Central memory CD8-positive, alpha-beta T cell (primary cell): ENCODE data around the gene TUBGCP6.
A peak's percentile ranks its signal among the peaks of the same experiment; 100 is the strongest.

Experiments
- ATAC-seq: fragments of 150-1000 bp; cut with Tn5 transposase; replicated peaks from 2 replicates; pipeline ENCODE4 v1.10.0; 2022; ENCODE audit warnings: mild to moderate bottlenecking, moderate FRiP score, moderate number of reproducible peaks; ENCODE audit not compliant: poor library complexity, severe bottlenecking; ENCODE audit errors: extremely low read depth
- DNase-seq, 2 donors: peaks; one replicate each; pipeline ENCODE4 v3.0.0; 2021; ENCODE audit warnings: low spot score in 2 of 2
- H3K27ac Mint-ChIP-seq: one replicate; pipeline ENCODE4 v1.8.0; 2022; ENCODE audit warnings: low read depth, mild to moderate bottlenecking, moderate library complexity, mixed read lengths
- H3K27me3 Mint-ChIP-seq: one replicate; pipeline ENCODE4 v1.8.0; 2022; ENCODE audit warnings: mixed read lengths
- H3K36me3 Mint-ChIP-seq: one replicate; pipeline ENCODE4 v1.8.0; 2022; ENCODE audit warnings: mild to moderate bottlenecking, moderate library complexity, mixed read lengths; ENCODE audit not compliant: insufficient read depth
- H3K4me1 Mint-ChIP-seq: one replicate; pipeline ENCODE4 v1.8.0; 2022; ENCODE audit warnings: mixed read lengths
- H3K4me3 Mint-ChIP-seq: one replicate; pipeline ENCODE4 v1.8.0; 2022; ENCODE audit warnings: mild to moderate bottlenecking, moderate library complexity, mixed read lengths
- H3K9me3 Mint-ChIP-seq: one replicate; pipeline ENCODE4 v1.8.0; 2022; ENCODE audit warnings: mixed read lengths

TUBGCP6 gene, protein sequence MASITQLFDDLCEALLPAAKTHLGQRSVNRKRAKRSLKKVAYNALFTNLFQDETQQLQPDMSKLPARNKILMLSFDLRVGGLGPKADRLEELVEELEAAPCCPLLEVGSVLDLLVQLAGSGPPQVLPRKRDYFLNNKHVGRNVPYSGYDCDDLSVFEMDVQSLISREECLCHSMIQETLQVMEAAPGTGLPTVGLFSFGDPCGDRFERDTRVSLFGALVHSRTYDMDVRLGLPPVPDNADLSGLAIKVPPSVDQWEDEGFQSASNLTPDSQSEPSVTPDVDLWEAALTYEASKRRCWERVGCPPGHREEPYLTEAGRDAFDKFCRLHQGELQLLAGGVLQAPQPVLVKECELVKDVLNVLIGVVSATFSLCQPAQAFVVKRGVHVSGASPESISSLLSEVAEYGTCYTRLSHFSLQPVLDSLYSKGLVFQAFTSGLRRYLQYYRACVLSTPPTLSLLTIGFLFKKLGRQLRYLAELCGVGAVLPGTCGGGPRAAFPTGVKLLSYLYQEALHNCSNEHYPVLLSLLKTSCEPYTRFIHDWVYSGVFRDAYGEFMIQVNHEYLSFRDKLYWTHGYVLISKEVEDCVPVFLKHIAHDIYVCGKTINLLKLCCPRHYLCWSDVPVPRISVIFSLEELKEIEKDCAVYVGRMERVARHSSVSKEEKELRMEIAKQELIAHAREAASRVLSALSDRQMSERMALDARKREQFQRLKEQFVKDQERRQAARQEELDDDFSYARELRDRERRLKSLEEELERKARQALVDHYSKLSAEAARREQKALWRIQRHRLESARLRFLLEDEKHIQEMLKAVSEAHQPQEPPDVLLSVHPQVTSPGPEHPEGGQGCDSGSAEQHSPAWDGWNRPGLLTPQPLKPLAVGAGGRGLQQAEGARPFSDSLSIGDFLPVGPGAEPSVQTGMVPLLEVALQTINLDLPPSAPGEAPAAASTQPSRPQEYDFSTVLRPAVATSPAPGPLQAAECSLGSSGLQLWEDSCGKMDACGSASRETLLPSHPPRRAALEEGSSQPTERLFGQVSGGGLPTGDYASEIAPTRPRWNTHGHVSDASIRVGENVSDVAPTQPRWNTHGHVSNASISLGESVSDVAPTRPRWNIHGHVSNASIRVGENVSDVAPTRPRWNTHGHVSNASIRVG (N-terminal part only)

DNA sequence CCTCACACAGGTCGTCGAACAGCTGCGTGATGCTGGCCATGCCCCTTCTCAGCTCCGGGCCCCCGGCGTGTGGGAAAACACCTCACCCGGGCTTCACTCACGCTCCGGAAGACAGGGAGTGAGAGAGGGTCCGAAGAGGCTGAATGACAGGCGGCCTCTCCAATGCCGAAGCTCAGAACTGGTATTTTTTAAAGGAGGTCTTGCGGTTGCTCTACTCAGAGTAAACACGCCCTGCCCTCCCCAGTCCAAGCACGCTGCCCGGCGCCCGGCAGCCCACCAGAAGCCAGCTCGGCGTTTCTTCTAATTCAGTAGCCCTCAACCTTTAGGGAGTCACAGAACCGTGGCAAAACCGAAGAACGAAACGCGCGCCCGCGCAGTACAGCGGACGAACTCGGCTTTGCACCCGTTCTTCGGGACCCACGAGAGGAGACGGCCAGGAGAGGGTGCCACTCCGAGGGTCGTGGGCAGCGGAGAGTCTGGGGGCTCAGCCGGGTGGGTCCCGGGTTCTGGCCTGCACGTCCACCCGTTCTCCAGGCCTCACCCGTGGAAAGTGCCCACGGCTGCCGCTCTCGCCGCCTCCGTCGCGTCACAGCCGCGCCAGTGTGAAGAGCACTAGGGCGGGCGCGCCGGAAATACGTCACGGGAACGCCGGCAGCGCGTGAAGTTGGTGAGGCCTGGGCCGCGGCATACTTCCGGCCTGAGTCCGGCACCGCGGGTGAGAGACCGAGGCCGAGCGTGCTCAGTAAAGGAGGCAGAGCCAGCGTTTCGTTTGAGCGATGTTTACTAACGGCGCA lies at the start of gene TUBGCP6:
Gene TUBGCP6 (minus strand): TSS at position 604 of the 794 bp plus-strand sequence. CDS start 564 bp downstream, at position 40.
- DNase-seq (peak; percentile 83 to 85), ATAC-seq (peak; percentile 79)
- peak within 1 kb of the TSS; percentile 88 for H3K4me3 Mint-ChIP-seq
- H3K27ac Mint-ChIP-seq = peak within 1 kb of the TSS; percentile 97
- H3K27me3 Mint-ChIP-seq = no peaks in the 10 kb centered on the region
- H3K9me3 Mint-ChIP-seq = no peaks in the 10 kb centered on the region
- H3K36me3 Mint-ChIP-seq = peaks cover 24% of the 10 kb centered on the region
- peaks cover 37% of the 10 kb centered on the region for H3K4me1 Mint-ChIP-seq

DNA sequence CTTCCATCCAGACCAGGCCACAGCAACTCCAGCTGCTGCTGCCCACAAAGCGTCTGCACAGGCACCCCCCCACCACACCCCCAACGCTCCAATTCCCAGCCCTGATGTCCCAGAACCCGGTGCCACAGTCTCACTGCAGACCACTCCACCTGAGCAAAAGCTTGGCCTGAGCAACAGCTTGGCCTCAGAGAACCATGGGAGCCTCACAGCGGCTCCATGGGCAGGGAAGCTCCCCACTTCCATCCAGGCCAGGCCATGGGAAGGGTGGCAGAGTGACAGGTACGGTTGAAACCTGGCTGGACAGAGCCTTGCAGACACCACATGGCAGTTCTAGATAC lies 49.5 kb upstream of the TUBGCP6 start:
- no peak overlapping the region for H3K27ac Mint-ChIP-seq
- no peak for ATAC-seq
- no peaks in the 10 kb centered on the region for H3K9me3 Mint-ChIP-seq
- no peak for DNase-seq
- peaks cover 22% of the 10 kb centered on the region for H3K27me3 Mint-ChIP-seq
- H3K36me3 Mint-ChIP-seq = no peaks in the 10 kb centered on the region
- H3K4me1 Mint-ChIP-seq = peaks cover 6% of the 10 kb centered on the region
- H3K4me3 Mint-ChIP-seq = no peak overlapping the region

DNA sequence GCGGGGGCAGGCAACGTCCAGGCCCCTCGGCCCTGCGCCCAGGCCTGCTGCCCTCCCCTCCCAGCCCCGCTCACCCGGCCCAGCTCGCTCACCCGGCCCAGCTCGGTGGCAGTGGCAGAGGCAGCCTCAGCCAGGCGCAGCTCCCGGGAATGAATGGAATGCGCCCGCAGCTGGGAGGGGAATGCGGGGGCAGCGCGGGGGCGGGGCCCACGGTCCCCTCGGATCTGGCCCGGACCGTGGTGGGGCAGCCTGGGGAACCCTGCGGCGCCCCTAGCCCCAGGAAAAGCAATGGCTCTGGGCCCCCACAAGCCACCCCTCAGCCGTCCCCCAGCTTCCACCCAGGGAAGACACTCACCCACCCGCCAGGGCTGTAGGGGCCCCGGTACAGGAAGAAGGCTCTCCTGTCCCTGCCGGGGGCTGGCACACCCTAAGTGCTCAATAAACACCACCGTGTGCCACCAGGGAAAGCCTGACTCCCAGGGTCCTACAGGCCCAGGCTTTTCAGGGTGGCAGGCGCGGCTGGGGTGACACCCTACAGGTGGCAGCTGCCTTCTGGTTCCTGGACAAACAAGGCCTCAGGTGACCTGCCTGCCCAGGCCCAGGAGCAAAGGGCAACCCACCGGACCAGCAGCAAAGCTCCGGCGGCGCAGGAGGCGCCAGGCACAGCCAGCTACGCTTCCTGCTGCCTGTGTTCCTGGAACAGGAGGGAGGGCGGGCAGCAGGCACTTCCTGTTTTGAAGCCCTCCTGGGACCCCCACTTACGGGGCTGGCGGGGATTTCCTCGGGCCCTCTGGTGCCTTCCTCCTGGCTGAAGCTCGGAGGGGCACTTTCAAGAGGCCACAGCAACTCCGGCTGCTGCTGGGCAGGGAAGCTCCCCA lies 48.9 kb upstream of the TUBGCP6 start:
- Mint-ChIP-seq H3K4me1 (peaks cover 6% of the 10 kb centered on the region), H3K27me3 (peaks cover 22% of the 10 kb centered on the region), H3K9me3 (no peaks in the 10 kb centered on the region), H3K4me3 (no peak overlapping the region), H3K36me3 (no peaks in the 10 kb centered on the region), H3K27ac (no peak overlapping the region)
- DNase-seq (no peak), ATAC-seq (no peak)

DNA sequence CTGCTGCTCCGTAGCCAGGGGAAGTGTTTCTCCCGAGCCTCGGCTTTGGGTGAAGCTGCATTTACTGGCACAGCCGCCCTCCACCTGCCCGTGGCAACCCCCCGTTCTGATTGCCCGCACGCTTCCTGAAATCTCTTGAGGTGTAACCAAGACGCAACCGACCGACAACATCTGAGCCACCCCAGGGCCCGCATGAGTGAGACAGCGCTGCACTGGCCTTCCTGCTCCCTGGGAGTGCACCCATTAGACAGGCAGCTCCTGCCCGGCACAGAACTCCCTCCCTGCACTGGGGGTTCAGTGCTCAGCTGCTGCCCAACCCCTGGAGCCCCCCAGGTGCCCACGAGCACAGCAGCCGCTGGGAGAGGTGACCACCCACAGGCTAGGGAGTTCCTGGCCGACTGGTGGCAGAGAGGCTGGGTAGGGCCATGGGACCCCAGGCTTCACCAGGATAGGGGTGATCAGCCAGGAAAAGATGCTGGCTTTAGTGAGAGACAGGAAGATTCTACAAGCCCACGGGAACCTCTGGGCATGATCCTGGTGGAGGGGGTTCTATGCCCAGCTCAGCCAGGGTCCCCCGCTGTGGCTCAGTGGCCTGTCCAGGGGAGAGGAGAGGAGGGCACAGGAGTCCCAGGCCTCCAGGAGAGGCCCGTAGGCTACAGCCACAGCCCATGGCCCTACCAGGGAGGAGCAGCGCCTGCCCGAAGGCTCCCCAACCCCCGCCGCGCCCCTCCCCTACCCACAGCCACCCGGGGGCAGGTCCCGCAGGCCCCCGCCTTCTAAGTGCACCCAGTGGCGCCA lies 48.0 kb upstream of the TUBGCP6 start:
- Mint-ChIP-seq H3K36me3 (no peaks in the 10 kb centered on the region), H3K4me1 (peaks cover 6% of the 10 kb centered on the region), H3K27me3 (peaks cover 22% of the 10 kb centered on the region), H3K27ac (no peak overlapping the region), H3K4me3 (no peak overlapping the region), H3K9me3 (no peaks in the 10 kb centered on the region)
- no peak for ATAC-seq
- no peak for DNase-seq

DNA sequence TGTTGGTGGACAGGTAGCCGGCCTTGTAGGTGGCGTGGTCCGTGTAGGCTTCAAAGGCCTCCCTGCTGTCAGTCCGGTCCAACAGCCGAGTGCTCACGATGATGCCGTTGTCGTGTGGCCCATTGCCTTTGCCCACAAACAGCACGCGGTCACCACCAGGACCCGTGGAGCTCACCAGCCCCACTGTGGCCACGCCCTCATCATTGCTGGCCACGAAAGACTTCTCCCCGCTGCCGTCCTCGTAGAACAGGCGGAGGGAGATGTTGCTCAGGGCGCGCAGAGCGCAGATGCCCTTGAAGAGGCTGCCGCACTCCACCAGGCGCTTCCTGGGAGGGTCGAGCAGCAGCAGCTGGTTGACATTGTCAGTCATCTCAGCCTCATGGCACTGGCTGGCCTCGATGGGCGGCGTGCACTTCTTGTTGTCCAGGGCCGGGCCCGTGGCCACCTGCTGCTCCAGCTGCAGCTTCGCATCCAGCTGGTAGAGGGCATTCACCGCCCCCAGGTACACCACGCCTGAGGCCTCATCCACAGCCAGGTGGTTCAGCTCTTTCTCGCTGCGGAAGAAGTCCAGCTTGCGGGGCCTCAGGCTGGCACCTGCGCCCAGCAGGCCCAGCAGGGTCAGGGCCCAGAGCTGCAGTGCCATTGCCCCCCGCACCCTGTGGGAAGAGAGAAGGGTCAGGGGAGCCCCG lies 45.3 kb upstream of the TUBGCP6 start:
- H3K27me3 Mint-ChIP-seq = peaks cover 22% of the 10 kb centered on the region
- H3K4me1 Mint-ChIP-seq = peaks cover 6% of the 10 kb centered on the region
- no peak for DNase-seq
- no peak overlapping the region for H3K27ac Mint-ChIP-seq
- H3K4me3 Mint-ChIP-seq = no peak overlapping the region
- no peak for ATAC-seq
- no peaks in the 10 kb centered on the region for H3K9me3 Mint-ChIP-seq
- no peaks in the 10 kb centered on the region for H3K36me3 Mint-ChIP-seq

DNA sequence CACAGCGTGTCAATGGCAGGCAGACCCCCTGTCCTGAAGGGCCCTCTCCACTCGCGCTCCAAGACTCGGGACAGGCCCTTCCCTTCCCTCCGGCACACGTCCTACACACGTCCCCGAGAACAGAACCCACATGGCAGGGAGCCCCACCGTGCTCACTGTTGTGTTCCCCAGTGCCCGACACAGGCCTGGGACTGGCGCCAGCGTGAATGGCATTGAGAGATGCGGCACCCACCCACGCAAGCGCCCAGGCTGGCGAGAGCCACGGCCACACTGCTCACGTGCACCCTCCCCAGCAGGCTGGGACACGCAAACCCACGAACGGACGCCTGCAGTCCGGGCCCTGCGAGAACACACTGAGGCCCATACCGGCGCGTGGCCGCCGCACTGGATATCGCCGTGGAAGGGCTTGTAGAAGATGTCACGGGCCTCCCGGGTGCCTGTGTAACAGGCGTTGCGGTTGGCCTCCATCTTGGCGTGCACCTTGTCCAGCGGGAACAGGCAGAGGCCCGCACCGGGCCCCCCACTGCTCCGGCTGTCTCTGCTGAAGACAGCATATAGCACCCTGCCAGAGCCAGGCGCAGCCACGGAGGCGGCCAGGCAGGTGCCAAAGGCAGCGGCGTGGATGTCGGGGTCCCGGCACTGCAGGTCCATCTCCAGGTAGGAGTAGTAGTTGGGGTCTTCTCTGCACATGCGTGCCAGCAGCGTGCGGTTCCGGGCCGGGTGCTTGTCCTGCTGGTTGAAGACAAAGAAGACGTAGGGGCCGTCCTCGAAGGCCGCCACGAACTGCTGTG lies 44.5 kb upstream of the TUBGCP6 start:
- Mint-ChIP-seq H3K36me3 (no peaks in the 10 kb centered on the region), H3K27me3 (peaks cover 22% of the 10 kb centered on the region), H3K4me1 (peaks cover 6% of the 10 kb centered on the region), H3K27ac (no peak overlapping the region), H3K9me3 (no peaks in the 10 kb centered on the region), H3K4me3 (no peak overlapping the region)
- ATAC-seq (no peak), DNase-seq (no peak)

DNA sequence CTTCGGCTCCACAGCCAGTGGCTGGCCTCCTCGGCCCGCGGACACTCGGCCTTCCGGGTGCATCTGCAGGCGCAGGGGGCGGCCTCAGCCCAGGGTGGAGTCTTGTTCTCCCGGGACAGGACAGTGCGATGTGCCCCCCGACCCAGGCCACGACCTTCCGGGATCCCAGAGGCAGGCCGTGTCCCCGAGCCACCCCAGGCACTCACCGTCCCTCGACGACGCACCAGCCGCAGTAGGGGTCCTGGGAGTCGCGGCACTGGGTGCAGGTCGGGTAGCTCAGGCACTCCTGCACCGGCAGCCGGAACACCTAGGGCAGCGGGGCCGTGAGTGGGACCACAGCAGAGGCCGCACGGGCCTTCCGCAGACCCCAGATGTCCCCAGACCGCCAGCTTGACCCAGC lies 42.9 kb upstream of the TUBGCP6 start:
- Mint-ChIP-seq H3K4me1 (peaks cover 4% of the 10 kb centered on the region), H3K27me3 (peaks cover 18% of the 10 kb centered on the region), H3K9me3 (no peaks in the 10 kb centered on the region), H3K4me3 (no peak overlapping the region), H3K27ac (no peak overlapping the region), H3K36me3 (no peaks in the 10 kb centered on the region)
- no peak for DNase-seq
- ATAC-seq = no peak

DNA sequence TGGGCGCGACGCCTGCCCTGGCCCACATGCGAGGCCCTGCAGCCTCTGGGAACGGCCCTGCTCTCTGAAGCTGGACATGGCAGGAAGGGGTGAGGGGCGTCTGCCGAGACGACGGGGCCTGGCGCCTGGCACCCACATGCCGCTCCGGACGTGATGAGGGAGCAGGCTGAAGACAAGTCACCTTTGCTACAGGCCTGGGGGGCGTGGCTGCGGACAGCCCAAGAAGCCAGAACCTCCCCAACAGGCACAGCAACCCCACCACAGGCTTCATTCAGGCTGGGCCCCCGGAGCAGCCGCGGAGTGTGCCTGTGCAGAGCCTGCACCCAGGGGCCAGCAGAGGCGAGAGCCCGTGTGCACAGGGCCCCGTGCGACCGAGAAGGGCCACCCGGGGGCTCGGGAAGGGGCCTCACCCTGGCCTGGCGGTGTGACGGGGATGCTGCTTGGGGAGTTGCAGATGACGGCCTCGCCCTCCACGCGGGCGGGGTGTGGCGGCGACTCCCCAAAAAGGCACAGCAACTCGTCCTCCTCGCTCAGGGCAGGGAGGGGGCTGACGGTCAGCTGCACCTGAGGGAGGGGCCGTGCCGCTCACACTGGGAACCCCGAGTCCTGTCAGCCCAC lies 42.0 kb upstream of the TUBGCP6 start:
- peaks cover 9% of the 10 kb centered on the region for H3K27me3 Mint-ChIP-seq
- no peak overlapping the region for H3K4me3 Mint-ChIP-seq
- ATAC-seq (no peak), DNase-seq (no peak)
- no peaks in the 10 kb centered on the region for H3K36me3 Mint-ChIP-seq
- H3K4me1 Mint-ChIP-seq = no peaks in the 10 kb centered on the region
- H3K9me3 Mint-ChIP-seq = no peaks in the 10 kb centered on the region
- no peak overlapping the region for H3K27ac Mint-ChIP-seq

DNA sequence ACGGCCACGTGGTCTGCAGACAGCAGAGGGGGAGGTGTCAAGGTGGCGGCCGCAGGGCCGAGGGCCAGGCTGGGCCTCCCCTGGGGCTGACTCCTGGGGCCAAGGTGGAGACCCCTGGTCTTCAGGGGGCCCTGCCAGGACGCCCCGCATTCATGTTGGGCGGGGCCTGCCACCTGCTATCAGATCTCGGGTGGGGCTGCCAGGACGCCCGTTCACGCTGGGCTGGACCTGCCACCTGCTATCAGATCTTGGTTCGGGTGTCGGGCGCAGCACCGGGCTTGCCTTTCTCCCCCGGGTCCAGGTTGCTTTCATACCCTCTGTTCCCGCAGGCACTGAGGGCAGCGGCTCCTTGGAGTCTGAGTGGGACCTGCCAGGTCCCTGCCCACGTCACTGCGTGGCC lies 41.5 kb upstream of the TUBGCP6 start:
- ATAC-seq (no peak), DNase-seq (no peak)
- Mint-ChIP-seq H3K4me3 (no peak overlapping the region), H3K9me3 (no peaks in the 10 kb centered on the region), H3K36me3 (no peaks in the 10 kb centered on the region), H3K27me3 (peaks cover 3% of the 10 kb centered on the region), H3K4me1 (no peaks in the 10 kb centered on the region), H3K27ac (no peak overlapping the region)
